Stromal cell of bone marrow (primary cell): Measurements from ENCODE around the gene PSMA3.
A peak's percentile ranks its signal among the peaks of the same experiment; 100 is the strongest.

Source experiments
- DNase-seq: peaks from one replicate; pipeline ENCODE4 v3.0.0-alpha.2; 2012; ENCODE audit warnings: low read depth

PSMA3 gene

GRCh38 chr14:58272588-58273372 is 28.1 kb downstream of the PSMA3 start:
- DNase-seq, result peak; percentile 6

GRCh38 chr14:58274881-58275280 is 30.2 kb downstream of the PSMA3 start:
- no peak for DNase-seq

GRCh38 chr14:58275527-58276190 is 31.0 kb downstream of the PSMA3 start:
- no peak for DNase-seq

GRCh38 chr14:58276208-58276607 is 31.6 kb downstream of the PSMA3 start:
- no peak for DNase-seq

GRCh38 chr14:58278177-58278576 is 33.5 kb downstream of the PSMA3 start:
- DNase-seq, result no peak

- DNase-seq, result peak; percentile 81
These were observed 36.5 kb downstream of the PSMA3 start for GRCh38 chr14:58280954-58281787.

- DNase-seq, result no peak
These were observed 37.3 kb downstream of the PSMA3 start for GRCh38 chr14:58281969-58282368.

GRCh38 chr14:58282925-58283593 is 38.4 kb downstream of the PSMA3 start:
- no peak for DNase-seq

- no peak for DNase-seq
These were observed 39.1 kb downstream of the PSMA3 start for GRCh38 chr14:58283730-58284129.

- DNase-seq, result no peak
These were observed 40.5 kb downstream of the PSMA3 start for GRCh38 chr14:58285132-58285531.

- DNase-seq, result no peak
These were observed 43.0 kb downstream of the PSMA3 start for GRCh38 chr14:58287607-58288042.

GRCh38 chr14:58288106-58288792 is 43.6 kb downstream of the PSMA3 start:
- no peak for DNase-seq

- DNase-seq, result no peak
These were observed 47.0 kb downstream of the PSMA3 start for GRCh38 chr14:58291646-58292045.

GRCh38 chr14:58292187-58292586 is 47.5 kb downstream of the PSMA3 start:
- no peak for DNase-seq

GRCh38 chr14:58294201-58294600 is 49.6 kb downstream of the PSMA3 start:
- no peak for DNase-seq

- DNase-seq, result no peak
These were observed 52.1 kb downstream of the PSMA3 start for GRCh38 chr14:58296726-58297125.

- DNase-seq, result no peak
These were observed 52.7 kb downstream of the PSMA3 start for GRCh38 chr14:58297412-58297761.

GRCh38 chr14:58297762-58298476 is 53.3 kb downstream of the PSMA3 start:
- peak; percentile 100 for DNase-seq

GRCh38 chr14:58298477-58299400 is 54.1 kb downstream of the PSMA3 start, which contains the start of gene ARID4A:
Gene ARID4A, plus strand, starts transcription at chr14:58298555. Its CDS starts 1,300 bp downstream, at chr14:58299855.
- DNase-seq, result no peak
